ENCODE results near the gene ELP5. TPM values are rescaled to one million over a fixed set of nuclear protein-coding genes. Genes with fewer than 3 reads are reported as not detected.

Gene ELP5
- total RNA-seq, 1 donor from 2014 or later = 43.2 TPM

DNA sequence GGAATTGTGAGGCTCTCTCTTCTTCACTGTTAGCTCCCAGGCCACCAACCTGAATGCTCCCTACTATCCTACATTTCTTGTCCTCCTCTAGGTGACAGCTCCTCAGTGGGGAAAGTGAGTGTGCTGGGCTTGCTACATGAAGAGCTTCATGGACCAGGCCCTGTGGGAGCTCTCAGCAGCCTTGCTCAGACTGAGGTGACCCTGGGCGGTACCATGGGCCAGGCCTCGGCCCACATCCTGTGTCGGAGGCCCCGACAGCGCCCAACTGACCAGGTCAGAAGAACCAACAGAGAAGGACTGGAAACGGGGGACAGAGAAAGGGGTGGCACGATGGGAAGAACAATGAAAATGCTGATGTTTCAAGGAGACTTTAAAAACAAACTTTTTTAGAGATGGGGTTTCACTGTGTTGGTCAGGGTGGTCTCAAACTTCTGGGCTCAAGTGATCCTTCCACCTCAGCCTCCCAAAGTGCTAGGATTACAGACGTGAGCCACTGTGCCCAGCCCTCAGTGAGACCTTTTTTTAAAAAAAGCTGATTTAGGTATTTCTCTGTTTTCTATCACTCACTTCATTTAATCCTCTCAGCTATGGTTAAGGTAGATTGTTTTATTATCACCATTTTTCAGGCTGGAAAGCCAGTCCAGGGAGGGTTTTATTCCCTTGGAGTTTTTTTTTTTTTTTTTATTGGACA is 4.9 kb downstream of the ELP5 start:
- no peak for DNase-seq

DNA sequence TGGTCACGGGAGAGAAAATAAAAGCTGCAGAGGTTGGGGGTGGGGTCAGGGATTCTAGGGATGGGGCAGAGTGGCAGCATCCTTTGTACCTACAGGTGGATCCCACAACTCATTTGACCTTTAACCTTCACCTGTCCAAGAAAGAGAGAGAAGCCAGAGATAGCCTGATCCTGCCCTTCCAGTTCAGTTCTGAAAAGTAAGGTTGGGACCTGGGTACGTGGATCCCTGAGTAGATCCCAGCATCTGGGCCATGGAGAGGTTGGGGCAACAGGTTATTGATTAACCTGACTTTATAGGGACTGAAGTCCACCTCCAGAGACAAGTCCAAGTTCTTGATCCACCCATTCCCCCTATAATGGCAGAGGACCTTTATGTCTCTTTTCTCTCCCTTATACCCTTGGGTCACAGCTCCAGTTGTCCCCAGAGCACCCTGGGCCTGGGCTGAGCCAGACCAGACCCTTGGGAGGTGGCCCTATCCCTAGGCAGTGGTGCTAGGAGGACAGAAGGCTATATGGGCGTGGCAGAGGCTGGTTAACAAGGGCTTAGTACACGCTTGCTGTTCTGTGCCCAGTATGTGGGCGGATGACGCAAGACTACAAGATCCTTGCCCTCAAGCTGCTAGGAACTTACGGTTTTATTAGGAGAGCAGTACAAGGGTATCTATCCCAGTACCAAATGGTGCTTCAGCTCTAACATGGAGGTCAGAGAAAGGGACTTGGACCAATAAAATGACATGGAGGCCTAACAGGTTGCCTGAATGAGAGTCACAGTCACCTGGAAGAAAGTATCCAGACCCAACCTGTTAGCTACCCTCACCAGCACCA is 6.9 kb downstream of the ELP5 start:
- no peak for DNase-seq

DNA sequence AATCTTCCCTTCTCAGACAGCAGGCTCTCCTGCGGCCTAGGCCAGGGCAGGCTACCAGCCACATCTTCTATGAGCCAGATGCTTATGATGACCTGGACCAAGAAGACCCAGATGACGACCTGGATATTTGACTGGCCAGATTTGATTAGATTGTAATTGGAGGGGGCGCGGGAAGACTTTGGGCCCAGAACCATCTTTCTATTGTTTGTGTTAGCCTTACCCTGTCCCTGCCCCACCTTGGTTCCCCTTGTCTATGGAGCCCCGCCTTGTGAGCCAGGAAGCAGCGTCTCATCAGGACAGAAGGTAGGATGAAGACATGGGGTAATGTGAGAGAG is 7.5 kb downstream of the ELP5 start:
- no peak for DNase-seq

DNA sequence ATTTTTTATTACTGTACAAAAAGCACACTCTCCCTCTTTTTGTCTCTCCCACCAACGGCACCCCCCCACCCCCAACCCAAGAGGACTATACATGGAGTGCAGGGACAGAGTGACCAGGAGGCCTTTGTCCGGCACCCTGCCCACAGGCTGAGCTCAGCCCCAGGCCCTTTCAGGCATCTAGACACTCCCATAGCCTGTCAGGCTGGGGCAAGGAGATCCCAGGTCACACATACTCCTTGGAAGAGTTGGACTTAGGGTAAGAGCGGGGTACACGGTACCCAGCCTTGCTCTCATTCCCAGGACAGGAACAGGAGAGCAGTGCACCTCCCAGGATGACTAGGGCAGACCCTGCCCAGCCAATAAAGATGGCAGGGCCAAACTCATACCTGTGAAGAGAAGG is 8.1 kb downstream of the ELP5 start:
- DNase-seq = no peak

DNA sequence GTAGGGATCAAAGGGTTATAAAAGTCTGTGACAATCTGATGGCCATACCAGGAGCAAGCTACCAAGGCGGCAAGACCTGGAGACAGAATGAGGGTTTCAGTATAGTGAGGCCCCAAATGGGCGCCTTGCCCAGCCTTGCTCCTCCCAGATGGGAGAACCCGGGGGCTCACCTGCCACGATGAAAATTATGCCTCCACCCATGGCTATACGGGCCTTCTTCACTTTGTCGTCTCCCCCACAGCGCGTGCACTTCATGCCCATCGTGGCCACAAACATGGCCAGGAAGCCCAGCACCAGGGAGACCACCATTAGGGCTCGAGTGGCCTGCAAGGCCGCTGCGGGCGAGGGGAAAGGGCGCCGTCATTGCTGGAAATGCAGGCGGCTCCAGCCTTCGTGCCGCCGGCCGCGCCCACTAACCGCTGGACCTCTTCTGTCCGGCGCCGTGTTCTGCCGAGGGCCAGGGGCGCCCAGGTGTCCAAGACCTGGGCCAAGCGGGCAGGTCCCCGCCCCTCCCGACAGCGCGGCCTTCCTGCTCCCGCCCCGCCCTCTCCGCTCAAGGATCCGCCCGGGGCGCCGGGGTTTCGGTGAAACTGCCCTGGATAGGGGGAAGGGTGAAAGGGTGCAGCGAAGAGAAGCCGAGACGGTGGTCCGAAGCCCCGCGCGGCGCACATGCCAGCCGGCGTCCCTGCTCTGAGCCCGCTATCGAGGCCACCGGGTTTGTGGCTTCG is 8.8 kb downstream of the ELP5 start:
- DNase-seq = no peak

DNA sequence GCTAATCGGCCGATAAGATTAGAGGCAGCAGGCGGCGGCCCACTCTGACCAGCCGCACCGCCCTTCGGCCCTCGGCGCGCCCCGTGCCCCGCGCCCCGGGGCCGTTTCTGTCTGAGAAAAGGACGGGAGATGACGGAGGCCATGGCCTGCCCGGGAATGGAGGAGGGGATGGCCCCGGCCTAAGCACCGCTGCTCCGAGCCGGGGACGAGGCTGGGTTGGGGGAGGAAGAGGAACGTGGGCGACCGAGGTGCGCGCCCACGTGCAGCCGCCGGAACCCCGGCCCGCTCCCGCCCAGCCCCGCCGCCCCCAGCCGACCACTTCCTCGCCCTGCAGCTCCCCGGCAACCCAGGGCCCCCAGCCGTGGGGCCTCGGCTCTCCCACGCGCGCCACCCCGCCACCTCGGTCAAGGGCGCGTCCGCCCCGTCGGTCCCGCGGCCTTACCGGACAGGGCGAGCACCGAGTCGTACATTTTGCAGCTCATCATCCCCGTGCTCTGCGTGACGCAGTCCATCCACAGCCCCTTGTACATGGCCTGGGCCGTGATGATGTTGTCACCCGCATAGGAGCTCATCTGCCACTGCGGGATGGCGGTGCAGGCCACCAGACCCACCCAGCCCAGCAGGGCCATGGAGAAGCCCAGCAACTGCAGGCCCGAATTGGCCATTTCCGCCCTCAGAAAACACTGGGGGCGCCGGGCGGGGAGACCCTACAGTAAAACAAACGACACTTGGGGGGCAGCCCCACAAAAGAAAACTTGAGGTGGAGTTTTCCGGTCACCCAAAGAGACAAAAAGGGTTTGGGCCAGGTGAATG is 9.6 kb downstream of the ELP5 start:
- no peak for DNase-seq

DNA sequence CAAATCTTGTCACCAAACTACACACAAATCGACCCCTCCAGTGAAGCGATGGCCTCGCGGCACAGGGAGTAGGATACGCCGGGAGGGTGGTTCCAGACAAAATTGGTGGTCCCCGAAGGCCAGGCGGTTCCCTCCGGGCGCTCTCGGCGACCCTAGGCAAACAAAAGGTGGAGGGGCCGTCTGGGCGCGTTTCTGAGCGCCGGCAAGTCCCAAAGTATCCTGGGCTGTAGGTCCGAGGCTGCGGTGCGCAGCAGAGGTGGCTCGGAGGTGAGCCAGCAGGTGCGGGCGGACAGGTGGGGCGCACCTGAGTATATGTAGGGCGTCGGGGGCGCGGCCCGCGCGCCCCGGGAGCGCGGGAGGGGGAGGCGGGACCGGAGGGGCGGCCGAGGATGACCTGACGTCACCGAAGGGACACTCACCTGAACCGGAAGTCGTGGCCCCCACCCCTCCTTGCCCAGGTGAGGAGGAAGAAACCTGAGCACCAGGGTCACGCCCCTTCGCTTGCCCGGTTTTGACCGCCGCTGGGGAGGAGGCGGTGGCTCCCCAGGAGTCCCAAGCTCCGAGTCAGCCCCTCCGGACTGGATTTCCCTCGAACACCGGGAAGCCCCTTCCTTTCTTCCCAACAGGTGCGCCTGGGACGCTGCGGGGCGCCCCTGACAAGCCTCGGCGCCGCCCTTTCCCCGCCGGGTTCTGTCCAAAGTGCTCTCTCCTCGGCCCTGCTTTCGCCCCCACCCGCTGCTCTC is 10.3 kb downstream of the ELP5 start, which contains the start of gene CLDN7:
TSS of gene CLDN7 (minus strand) at position 287 of the 743 bp plus-strand sequence. CDS start 435 bp downstream, outside the sequence.
- no peak for DNase-seq

DNA sequence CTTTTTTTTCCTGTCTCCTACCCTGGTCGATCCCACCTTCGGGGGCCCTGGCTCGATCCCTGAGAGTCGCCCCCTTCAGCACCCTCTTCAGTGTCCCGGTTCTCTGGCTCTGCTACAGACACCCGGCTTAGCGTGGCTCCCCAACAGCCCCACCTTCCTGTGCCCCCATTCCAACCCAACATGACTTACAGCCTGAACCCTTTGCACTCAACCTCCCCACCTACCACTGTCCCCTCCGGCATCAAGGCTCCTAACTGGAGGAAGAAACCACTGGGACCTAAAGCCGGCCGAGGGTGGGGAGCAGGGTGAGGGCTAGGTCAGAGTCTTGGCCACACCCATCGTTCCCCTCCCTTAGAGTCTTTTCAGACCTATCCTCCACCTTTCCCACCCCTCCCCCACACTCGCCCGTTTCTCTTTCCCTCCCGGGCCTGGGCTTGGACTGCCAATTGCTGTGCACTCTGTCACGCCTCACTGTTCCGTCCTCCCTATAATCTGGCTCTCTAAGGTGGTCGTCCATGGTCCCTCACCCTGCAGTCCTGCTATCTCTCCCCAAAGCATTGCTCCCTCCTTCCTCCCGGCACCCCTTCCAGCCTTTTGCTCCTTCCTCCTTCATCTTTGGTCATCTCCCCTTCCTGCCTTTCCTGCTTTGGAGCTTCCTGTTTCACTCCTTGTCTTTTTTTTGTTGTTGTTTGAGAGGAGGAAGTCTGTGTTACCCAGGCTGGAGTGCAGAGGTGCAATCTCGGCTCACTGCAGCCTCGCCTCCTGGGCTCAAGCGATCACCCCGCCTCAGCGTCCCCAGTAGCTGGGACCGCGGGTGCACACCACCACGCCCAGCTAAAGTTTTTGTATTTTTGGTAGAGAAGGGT is 11.2 kb downstream of the ELP5 start:
- DNase-seq = no peak

DNA sequence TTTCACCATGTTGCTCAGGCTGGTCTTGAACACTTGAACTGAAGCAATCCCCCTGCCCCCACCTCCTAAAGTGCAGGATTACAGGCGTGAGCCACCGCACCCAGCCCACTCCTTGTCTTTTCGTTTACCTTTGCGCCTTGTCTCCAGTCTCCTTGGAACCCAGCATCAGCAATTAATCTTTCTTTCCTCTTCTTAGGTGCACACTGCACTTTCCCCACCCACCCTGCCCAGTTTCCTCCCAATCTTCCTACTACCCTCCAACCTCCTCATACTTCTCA is 11.7 kb downstream of the ELP5 start:
- no peak for DNase-seq

DNA sequence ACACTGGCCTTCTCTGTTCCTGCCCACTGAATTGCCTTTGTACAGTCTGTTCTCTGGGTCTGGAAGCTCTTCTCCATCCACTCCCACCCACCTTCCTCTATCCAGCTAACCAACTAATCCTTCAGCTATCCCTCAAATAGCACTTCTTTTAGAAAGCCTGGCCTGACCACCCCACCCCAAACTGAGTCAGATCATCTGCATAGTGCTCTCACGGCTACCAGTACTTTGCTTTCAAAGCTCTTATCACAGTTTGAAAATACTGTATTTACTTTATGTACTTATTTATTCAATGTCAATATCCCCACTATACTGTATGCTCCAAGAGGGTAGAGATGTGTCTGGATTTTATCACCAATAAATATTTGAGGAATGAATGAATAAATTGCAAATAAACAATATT is 14.8 kb downstream of the ELP5 start:
- DNase-seq = no peak

DNA sequence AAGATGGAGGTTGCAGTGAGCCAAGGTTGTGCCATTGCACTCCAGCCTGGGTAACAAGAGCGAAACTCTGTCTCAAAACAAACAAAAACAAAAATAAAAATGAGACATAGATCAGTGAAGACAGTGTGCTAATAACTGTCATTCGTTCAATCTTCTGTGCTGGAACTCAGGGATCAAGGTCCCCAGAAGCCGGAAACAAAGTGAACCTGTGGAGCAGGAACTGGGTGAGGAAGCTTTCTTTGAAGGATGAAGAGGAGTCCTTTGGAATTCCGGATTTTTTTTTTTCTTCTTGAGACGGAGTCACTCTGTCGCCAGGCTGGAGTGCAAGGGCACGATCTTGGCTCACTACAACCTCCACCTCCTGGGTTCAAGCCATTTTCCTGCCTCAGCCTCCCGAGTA is 27.4 kb downstream of the ELP5 start:
- no peak for DNase-seq

DNA sequence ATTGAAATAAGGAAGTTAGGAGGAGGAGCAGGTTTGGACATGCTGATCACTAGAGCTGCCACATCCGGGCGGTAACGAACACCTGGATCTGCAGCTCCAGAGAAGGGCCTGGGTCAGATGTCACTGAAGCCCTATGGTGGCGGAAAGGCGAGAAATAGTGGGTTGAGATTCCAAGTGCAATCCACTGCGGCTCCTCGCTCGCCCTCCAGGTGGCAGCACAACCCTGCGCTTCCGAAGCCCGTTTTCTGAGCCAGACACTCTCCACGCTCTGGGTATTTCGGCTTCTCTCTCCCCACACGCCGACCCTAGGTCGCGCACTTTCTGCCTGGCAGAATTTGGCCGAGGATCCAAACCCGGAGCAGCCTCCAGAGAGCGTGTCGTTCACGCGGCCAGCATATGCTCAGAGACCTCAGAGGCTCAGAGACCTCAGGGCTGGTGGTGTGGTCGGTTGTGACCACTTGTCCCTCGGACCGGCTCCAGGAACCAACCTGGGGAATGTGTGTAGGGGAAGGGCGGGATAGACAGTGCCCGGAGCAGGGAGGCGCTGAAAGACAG is 28.6 kb downstream of the ELP5 start:
- DNase-seq = peak; percentile 90

DNA sequence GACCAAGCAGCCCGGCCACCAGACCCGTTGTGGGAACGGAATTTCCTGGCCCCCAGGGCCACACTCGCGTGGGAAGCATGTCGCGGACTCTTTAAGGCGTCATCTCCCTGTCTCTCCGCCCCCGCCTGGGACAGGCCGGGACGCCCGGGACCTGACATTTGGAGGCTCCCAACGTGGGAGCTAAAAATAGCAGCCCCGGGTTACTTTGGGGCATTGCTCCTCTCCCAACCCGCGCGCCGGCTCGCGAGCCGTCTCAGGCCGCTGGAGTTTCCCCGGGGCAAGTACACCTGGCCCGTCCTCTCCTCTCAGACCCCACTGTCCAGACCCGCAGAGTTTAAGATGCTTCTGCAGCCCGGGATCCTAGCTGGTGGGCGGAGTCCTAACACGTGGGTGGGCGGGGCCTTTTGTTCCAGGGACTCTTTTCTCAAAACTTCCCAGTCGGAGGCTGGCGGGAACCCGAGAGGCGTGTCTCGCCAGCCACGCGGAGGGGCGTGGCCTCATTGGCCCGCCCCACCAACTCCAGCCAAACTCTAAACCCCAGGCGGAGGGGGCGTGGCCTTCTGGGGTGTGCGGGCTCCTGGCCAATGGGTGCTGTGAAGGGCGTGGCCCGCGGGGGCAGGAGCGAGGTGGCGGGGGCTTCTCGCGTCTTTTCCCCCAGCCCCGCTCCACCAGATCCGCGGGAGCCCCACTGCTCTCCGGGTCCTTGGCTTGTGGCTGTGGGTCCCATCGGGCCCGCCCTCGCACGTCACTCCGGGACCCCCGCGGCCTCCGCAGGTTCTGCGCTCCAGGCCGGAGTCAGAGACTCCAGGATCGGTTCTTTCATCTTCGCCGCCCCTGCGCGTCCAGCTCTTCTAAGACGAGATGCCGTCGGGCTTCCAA is 29.3 kb downstream of the ELP5 start, which contains the start of gene SLC2A4:
TSS of gene SLC2A4 (plus strand) at position 645 of the 879 bp plus-strand sequence. CDS start at position 862, 217 bp downstream.
- peak; percentile 97 for DNase-seq

DNA sequence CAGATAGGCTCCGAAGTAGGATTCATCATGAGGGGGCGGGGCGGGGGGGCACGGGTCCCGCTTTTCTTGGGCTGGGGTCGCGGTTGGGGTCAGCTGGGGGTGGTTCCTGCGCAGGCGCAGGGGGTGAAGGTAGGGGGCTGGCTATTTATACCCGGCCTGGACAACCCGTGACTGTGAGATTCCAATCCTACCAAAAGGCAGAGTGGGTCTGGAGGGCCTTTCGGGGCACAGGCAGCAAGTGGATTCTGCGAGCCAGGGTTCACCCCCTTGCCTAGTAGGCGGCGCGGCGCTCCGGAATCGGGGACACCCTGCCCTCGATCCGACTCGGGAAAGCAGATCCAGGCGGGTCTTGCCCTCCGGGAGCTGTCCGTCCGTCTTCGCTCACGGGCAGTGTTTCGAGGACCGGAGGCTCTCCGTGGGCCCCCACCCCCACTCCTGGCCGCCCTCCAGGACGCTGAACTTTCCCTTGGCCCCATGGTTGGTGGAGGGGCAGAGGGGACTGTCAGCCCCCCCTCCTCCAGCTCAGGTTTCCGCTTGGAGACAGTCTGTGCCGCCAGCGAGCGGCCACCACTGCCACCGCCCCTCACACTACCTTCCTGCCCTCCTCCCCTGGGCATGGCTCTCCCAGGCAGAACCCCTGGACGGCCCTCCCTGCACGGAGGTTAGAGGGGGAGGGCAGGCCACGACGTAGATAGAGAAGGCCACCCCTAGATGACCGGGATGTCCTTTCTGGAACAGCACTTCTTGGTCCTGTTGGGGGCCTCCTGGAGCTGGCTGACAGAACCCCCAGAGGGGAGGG is 30.1 kb downstream of the ELP5 start:
- DNase-seq = peak; percentile 65

DNA sequence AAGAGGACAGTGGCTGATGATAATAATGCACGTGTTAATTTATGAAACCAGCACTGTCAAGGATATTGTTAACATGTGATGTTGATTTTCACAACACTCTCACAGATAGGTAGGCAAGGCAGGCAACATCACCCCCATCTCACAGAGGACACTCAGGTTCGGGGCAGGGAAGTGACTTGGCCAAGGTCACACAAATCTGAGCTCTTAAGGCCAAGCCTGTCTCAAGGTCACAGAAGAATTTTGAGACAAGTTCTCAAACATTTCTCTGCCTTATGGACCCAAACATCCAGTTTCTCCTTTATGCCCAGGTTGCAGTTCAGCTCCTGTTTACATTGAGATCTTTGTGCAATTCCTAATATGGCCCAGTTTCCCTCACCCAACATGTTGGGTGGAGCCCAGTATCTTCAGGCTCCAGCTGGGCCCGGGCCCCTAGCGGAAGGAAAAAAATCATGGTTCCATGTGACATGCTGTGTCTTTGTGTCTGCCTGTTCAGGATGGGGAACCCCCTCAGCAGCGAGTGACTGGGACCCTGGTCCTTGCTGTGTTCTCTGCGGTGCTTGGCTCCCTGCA is 30.8 kb downstream of the ELP5 start:
- no peak for DNase-seq

DNA sequence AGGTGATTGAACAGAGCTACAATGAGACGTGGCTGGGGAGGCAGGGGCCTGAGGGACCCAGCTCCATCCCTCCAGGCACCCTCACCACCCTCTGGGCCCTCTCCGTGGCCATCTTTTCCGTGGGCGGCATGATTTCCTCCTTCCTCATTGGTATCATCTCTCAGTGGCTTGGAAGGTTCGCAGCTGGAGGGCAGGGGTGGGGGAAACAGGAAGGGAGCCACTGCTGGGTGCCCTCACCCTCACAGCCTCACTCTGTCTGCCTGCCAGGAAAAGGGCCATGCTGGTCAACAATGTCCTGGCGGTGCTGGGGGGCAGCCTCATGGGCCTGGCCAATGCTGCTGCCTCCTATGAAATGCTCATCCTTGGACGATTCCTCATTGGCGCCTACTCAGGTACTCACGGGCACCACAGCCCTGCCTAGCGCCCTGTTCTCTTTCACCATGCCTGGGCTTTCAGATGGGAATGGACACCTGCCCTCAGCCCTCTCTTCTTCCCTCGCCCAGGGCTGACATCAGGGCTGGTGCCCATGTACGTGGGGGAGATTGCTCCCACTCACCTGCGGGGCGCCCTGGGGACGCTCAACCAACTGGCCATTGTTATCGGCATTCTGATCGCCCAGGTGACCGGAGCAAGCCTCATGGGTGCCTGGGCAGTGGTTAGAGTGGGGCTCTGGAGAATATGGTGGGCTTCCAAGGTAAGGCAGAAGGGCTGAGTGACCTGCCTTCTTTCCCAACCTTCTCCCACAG is 31.6 kb downstream of the ELP5 start:
- DNase-seq = no peak

DNA sequence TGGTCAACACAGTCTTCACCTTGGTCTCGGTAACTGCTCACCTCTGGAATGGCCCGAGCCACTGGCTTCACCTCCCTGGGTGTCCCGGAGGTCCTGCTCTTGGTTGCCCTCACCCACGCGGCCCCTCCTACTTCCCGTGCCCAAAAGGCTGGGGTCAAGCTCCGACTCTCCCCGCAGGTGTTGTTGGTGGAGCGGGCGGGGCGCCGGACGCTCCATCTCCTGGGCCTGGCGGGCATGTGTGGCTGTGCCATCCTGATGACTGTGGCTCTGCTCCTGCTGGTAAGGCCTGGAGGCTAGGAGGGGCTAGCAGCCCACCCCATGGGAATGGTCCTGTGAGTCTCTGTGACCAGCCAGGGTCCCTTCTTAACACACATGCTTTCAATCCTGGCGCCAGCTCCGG is 32.9 kb downstream of the ELP5 start:
- DNase-seq = no peak

Data from tongue (tissue), 2 donors.